GM12891 (cell line): ENCODE measurements around the gene HEXB.

ENCODE experiments used
- DNase-seq: peaks from one replicate; pipeline ENCODE4 v3.0.0; 2011; ENCODE audit warnings: low spot score; ENCODE audit not compliant: insufficient read length
- FAIRE-seq: peaks from 2 replicates; lab custom pipeline; 2011; peaks lifted over from hg19 to GRCh38; lab: Jason Lieb, UNC
- PAX5 ChIP-seq: IDR thresholded peaks from 2 replicates; pipeline ENCODE4 v1.6.1; 2011; ENCODE audit warnings: low read length, moderate library complexity, mild to moderate bottlenecking; ENCODE audit not compliant: insufficient read depth, severe bottlenecking
- POLR2A ChIP-seq: IDR thresholded peaks from 2 replicates; pipeline ENCODE4 v1.6.1; 2011; ENCODE audit warnings: low read depth, low read length, control low read depth
- POLR2AphosphoS5 ChIP-seq: IDR thresholded peaks from 2 replicates; pipeline ENCODE4 v1.6.1; 2011; ENCODE audit warnings: low read depth, low read length, control low read depth
- POU2F2 ChIP-seq: IDR thresholded peaks from 2 replicates; pipeline ENCODE4 v1.6.1; 2011; ENCODE audit warnings: low read depth, mild to moderate bottlenecking, control low read depth, low read length, moderate library complexity
- SPI1 ChIP-seq: IDR thresholded peaks from 2 replicates; pipeline ENCODE4 v1.6.1; 2011; ENCODE audit warnings: low read depth, low read length, control low read depth
- TAF1 ChIP-seq: IDR thresholded peaks from 2 replicates; pipeline ENCODE4 v1.6.1; 2011; ENCODE audit warnings: low read depth, low read length, control low read depth

HEXB gene

DNA sequence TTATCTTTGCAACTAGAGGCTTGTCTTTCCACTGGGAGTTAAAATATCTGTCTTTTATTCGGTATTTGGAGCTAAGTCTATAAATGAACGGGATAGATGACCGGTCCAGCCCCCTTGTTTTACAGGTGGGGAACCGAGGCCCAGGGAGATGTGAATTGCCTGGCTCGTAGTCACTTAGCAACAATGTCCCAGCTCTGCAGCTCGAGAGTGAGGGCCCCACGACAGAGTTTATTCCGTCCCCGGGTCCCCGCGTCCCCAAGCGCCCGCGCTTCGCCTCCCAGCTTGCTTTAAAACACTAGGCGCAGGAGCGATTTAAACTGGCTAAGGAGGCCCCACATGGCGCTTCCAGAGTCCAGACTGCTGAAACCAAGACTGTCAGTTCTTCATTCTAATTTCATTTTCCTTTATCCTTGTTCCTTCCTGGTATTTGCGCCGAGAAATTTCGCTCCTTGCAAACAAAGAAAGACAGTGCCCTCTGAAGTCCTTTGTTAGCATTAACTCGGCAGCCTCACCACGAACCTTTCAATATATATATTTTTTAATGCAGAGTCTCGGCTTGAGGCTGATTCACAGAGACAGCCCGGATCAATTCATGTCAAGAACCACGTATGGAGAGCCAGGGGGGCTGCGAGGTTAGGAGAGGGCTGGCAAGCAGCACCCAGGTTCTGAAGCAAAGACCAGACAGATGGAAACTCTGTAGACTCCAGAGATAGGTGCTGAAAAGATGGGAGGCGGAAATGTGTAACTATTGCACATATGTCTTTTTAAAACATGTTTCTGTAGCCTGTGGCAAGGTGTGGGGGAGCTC, 43.1 kb upstream of the HEXB start:
- DNase-seq (no peak), FAIRE-seq (no peak)
- TF ChIP-seq TAF1 (no peak), POU2F2 (no peak)

DNA sequence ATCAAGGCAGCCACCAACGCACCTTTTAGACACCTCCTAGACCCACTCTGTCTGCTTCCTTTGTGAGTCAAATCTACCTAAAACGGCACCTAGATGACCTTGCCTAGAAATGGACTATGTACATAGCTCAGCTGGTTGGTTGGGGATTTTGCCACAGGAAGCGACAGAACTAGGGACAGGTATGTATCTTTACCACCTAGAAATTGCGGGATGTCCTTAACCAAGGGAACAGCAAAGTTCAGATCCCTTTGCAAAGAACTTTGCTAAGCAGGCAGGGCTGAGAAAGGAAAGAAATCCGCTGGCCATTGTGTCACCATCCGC, 42.5 kb upstream of the HEXB start:
- DNase-seq (no peak), FAIRE-seq (no peak)
- TF ChIP-seq POLR2A (no peak), POLR2AphosphoS5 (no peak), POU2F2 (no peak), TAF1 (no peak), PAX5 (no peak), SPI1 (no peak)

DNA sequence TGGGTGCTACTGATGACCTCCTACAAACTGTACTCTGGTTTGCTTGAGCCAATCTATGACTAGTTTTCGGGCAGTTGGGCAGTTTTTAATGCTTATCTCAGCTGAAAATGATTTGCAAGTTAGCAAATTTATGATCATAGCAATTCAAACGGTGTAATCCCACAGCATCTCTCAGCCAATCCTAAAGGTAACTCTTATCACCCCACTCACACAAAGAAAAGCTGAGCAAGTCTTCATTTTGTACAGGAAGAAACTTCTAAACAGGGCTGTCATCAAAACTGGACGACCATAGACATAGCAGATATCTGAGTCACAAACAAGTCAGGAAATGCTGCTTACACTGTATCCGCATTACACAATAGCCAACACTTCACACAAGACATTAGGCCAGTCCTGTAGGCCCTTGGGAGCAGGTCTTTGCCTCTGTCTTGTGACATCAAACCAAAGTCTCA, 41.9 kb upstream of the HEXB start:
- DNase-seq (no peak), FAIRE-seq (no peak)

DNA sequence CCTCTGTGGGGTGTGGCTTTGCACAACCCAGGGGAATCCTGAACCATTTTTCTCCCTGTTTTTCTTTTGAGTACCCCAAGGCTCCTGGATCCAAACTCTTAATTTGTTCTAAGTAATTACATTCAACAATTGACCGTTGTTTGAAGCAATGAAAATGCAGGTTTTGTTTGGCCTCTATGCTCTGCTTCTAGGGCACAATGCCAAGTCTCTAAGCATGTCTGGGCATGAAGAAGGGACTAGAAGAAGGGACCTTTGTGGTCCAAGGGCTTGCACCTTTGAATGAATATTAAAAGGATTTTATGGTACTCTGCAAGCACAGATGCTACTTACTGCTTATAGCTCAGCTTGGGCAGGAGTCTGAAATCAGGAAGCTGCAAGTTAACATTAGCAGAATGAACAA, 37.9 kb upstream of the HEXB start:
- no peak for TF ChIP-seq SPI1
- TF ChIP-seq POLR2AphosphoS5, result no peak
- TF ChIP-seq PAX5, result no peak
- TF ChIP-seq POLR2A, result no peak
- TF ChIP-seq TAF1, result no peak
- no peak for TF ChIP-seq POU2F2
- DNase-seq (no peak), FAIRE-seq (no peak)

More for the DNA sequence above, 41.9 kb upstream of the HEXB start:
- no peak for TF ChIP-seq TAF1
- no peak for TF ChIP-seq SPI1
- no peak for TF ChIP-seq POLR2A
- TF ChIP-seq PAX5, result no peak
- no peak for TF ChIP-seq POU2F2
- no peak for TF ChIP-seq POLR2AphosphoS5

DNA sequence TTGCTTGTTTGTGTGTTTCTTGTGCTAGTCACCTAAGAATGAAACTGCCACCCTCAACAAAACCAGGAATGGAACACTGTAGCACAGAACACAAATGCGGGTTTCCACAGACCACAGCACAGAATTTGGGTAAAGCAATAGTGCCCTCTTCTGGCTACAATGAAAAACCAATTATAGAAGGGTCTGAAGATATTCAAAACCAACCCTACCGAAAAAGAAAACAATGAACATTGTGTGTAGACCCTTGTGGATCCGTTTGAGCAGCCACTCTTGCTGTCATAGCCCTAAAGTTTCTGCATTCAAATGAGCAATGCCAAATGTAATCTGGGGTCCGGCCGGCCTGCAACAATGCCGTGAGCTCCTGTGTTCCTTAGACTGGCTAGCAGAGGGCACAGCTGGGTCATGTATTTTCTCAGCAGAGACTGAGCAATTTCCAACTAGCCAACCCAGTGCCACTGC, 36.2 kb upstream of the HEXB start:
- FAIRE-seq (peak; percentile 95), DNase-seq (peak; percentile 31)
- TF ChIP-seq PAX5 (no peak), TAF1 (no peak), POU2F2 (no peak), POLR2A (no peak), SPI1 (no peak), POLR2AphosphoS5 (no peak)

DNA sequence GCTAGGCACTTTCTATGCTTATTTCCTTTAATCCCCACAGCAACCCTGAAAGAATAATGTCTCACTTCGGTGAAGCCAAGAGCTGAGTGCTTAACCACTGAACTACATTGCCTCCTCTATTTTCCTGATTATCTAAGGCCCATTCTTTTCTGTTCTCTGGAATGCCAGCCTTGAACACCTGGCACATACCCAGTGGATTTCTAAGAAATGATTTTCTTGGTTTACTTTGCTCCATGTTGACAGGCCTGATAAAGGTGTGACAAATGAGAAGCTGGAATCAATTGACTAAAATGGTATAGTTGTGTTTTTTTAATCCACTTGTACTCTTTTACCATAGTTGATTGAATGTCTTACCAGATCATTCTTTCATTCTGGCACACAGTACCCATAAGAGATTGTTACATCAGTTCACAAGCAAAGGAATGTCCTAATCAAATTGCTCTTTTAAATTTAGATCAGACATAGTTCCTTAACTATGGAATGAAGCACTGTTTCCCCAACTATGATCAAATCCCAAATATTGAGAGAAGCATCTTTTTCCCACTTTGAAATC, 35.5 kb upstream of the HEXB start:
- TF ChIP-seq POU2F2 (no peak), TAF1 (no peak), POLR2A (no peak), PAX5 (no peak), SPI1 (no peak), POLR2AphosphoS5 (no peak)
- FAIRE-seq, result no peak

DNA sequence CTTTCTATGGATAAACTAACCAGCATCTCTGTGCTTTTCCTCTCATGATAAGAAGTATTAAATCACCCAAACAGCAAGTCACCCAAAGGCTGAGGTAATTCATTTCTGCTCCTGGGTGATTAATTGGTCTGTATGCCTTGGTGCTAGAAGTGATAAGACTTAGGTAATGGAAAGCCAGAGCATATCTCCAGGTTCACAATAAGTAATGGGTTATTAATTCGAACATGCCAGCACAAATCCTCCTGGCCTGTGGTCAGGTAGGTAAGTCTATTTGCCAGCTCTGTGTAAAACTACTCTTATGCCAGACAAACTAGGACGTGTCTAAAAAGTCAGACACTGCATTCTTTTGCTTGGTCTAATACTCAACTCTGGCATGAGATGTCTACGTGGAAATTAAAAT, 33.3 kb upstream of the HEXB start:
- no peak for TF ChIP-seq POLR2AphosphoS5
- TF ChIP-seq POLR2A, result no peak
- no peak for TF ChIP-seq TAF1
- TF ChIP-seq SPI1, result no peak
- no peak for TF ChIP-seq PAX5
- no peak for TF ChIP-seq POU2F2
- DNase-seq (no peak), FAIRE-seq (no peak)

More for the DNA sequence above, 35.5 kb upstream of the HEXB start:
- no peak for DNase-seq

DNA sequence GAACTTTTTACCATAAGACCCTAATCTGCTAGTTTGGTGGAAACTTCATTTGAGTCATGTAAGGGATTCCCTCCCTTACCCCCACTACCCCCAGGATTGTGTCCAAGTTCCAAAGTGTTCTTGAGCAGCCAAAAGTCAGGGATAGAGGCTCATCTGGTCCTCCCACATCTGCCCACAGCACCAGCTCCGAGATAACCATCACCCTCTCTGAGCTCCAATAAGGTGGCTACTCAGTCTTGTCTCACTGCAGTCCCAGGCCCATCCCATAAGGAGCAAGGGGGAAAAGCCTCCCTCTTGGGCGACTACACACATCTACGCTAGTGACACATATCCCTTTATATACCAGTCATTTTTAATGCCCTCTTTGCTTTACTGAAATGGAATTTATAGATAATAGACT, 32.5 kb upstream of the HEXB start:
- FAIRE-seq, result no peak
- DNase-seq, result no peak
- TF ChIP-seq POLR2AphosphoS5, result no peak
- no peak for TF ChIP-seq SPI1

DNA sequence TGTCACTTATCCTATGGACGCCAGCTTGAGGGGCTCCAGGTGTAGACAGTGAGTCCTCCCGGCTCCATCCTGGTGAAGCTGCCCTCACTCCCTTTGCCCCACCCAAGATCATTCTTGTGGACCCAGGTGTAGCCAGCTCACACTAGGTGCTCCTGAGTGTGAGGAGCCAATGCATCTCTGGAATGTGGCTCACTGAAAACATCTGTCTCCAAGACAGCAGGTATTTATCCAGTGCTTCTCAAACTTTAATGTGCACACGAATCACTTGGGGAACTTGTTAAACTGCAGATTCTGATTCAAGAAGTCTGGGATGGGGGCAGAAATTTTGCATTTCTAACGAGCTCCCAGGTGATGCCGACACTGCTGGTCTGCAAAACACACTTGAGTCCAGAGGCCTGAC, 31.0 kb upstream of the HEXB start:
- DNase-seq, result no peak
- TF ChIP-seq POLR2A (no peak), POLR2AphosphoS5 (no peak), PAX5 (no peak), POU2F2 (no peak), TAF1 (no peak), SPI1 (no peak)
- no peak for FAIRE-seq

DNA sequence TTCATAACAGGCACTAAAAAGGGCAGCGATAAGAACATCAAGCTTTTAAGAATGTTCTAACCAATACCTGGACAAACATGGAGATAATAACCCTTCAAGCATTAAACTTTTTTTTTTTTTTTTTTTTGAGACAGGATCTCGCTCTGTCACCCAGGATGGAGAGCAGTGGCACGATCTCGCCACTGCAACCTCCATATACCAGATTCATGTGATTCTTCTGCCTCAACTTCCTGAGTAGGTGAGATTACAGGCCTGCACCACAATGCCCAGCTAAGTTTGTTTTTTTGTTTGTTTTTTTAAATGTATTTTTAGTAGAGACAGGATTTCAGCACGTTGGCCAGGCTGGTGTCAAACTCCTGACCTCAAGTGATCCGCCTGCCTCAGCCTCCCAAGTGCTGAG, 29.8 kb upstream of the HEXB start:
- FAIRE-seq, result no peak
- DNase-seq, result no peak
- no peak for TF ChIP-seq TAF1
- no peak for TF ChIP-seq SPI1
- TF ChIP-seq POLR2A, result no peak
- TF ChIP-seq PAX5, result no peak
- TF ChIP-seq POU2F2, result no peak
- TF ChIP-seq POLR2AphosphoS5, result no peak
